ENCODE data around the gene UFD1. TPM values are rescaled to one million over a fixed set of nuclear protein-coding genes. Genes with fewer than 3 reads are reported as not detected.

The UFD1 gene
- total and polyA plus RNA-seq, 9 of the 15 experiments (the other 6 are each of a cell fraction or from before 2014, with no cell fraction given) = 238 to 645 (median 363) TPM

DNA sequence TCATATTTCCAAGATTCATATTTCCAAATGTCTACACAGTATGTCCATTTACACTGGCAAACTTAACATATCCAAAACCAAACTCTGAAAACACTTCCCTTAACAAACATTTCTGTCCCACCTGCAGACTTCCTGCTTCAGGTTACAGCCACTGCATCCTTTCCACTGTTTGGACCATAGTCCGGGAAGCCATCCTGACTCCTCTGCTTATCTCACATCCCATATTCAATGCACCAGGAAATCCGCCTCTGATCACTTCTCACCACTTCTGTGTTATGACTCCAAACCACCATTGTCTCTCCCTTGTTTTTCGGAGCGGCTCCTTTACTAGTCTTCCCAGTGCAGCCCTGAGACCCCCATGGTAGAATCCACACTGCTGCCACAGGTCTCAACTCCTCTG is 77.5 kb downstream of the UFD1 start:
- intact Hi-C loops (cut with micrococcal nuclease) = no loop called here
- in situ Hi-C loops (cut with MboI) = no loop called here
- 0 out of 2 replicates have a peak, but pooled peaks cover 5% of the 10 kb centered on the region for H4K20me1 ChIP-seq (replicated peaks; ENCODE audit: control insufficient read depth, insufficient read depth, low read length)
- H3K4me2 ChIP-seq (ENCODE audit: insufficient read depth, low read length) = no peak overlapping the region
- no peak overlapping the region for H3K4me3 ChIP-seq
- FAIRE-seq (no peak), DNase-seq (ENCODE audit: extremely low read depth in 1 of 4, low spot score in 3 of 4) (no peak), ATAC-seq (no peak)
- peaks cover 6% of the 10 kb centered on the region for H3K9me1 ChIP-seq (ENCODE audit: control insufficient read depth, insufficient read depth, low read length)
- H3K79me2 ChIP-seq (ENCODE audit: control insufficient read depth, insufficient read depth, low read length) = peaks cover 4% of the 10 kb centered on the region; the same call in 2 of the 3 replicates
- ChIA-PET POLR2A (interaction anchor here (0.8 to 15.8 kb wide), 5 partner anchors 8 to 222 kb away, joined by 3 to 245 read pairs (median 3); partner anchors contain the start of genes HIRA and MRPL40), CTCF (ENCODE audit: low intra/inter-chr PET ratio) (no interaction called here)
- BruUV-seq (replicated peaks) = no TSS peak
- H3K9ac ChIP-seq (ENCODE audit: insufficient read depth in 1 of 2, low read depth in 2 of 2, low read length in 2 of 2) = 0 out of 4 replicates have a peak overlapping the region, but pooled peaks of 1 of the 2 experiments have one; percentile 2
- peaks cover 92% of the 10 kb centered on the region for H3K36me3 ChIP-seq (ENCODE audit: control insufficient read depth, insufficient read depth, low read length)
- H3K9me3 ChIP-seq (replicated peaks; ENCODE audit: control insufficient read depth, insufficient read depth, low read depth, low read length) = no peaks in the 10 kb centered on the region
- H3K4me1 ChIP-seq (replicated peaks in 1 of 2; ENCODE audit: control insufficient read depth in 2 of 2, insufficient read depth in 2 of 2, low read length in 2 of 2) = peaks cover 30 to 34% of the 10 kb centered on the region in 2 experiments
- no peak overlapping the region for H3K27ac ChIP-seq (ENCODE audit: extremely low read depth, low read depth, low read length)
- H3K27me3 ChIP-seq (ENCODE audit: control insufficient read depth in 2 of 2, insufficient read depth in 2 of 2, low read length in 2 of 2) = no peaks in the 10 kb centered on the region
- 97% methylated on average over 4 of the region's 4 CpGs for WGBS (ENCODE audit: insufficient coverage, low coverage, missing lambda C conversion rate)
- H2AFZ ChIP-seq (ENCODE audit: low read depth, low read length) = no peak overlapping the region
- TF ChIP-seq, protein P1, sequence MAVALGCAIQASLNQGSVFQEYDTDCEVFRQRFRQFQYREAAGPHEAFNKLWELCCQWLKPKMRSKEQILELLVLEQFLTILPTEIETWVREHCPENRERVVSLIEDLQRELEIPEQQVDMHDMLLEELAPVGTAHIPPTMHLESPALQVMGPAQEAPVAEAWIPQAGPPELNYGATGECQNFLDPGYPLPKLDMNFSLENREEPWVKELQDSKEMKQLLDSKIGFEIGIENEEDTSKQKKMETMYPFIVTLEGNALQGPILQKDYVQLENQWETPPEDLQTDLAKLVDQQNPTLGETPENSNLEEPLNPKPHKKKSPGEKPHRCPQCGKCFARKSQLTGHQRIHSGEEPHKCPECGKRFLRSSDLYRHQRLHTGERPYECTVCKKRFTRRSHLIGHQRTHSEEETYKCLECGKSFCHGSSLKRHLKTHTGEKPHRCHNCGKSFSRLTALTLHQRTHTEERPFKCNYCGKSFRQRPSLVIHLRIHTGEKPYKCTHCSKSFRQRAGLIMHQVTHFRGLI (CRISPR knock-in tag; IDR thresholded peaks at IDR 0.05) = no peak
- TF ChIP-seq RBBP5 (IDR thresholded peaks at IDR 0.05; ENCODE audit: borderline replicate concordance, insufficient read depth, low read length, poor library complexity, severe bottlenecking) (no peak), ZFP36 (IDR thresholded peaks at IDR 0.05; ENCODE audit: low read depth, low read length, partially characterized antibody) (no peak), KDM2B (CRISPR knock-in tag; IDR thresholded peaks at IDR 0.05) (no peak), POLR2B (IDR thresholded peaks at IDR 0.05; ENCODE audit: low read depth, partially characterized antibody) (no peak), ETS2 (tag; IDR thresholded peaks at IDR 0.05; ENCODE audit: borderline replicate concordance, poor library complexity, severe bottlenecking) (no peak), EP300 (IDR thresholded peaks at IDR 0.05; ENCODE audit: low read length) (no peak), HCFC1 (IDR thresholded peaks at IDR 0.05; ENCODE audit: low read depth, low read length) (no peak)
- TF ChIP-seq, protein P2, sequence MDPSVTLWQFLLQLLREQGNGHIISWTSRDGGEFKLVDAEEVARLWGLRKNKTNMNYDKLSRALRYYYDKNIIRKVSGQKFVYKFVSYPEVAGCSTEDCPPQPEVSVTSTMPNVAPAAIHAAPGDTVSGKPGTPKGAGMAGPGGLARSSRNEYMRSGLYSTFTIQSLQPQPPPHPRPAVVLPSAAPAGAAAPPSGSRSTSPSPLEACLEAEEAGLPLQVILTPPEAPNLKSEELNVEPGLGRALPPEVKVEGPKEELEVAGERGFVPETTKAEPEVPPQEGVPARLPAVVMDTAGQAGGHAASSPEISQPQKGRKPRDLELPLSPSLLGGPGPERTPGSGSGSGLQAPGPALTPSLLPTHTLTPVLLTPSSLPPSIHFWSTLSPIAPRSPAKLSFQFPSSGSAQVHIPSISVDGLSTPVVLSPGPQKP (CRISPR knock-in tag; IDR thresholded peaks at IDR 0.05) = no peak
- TF ChIP-seq, protein P3, sequence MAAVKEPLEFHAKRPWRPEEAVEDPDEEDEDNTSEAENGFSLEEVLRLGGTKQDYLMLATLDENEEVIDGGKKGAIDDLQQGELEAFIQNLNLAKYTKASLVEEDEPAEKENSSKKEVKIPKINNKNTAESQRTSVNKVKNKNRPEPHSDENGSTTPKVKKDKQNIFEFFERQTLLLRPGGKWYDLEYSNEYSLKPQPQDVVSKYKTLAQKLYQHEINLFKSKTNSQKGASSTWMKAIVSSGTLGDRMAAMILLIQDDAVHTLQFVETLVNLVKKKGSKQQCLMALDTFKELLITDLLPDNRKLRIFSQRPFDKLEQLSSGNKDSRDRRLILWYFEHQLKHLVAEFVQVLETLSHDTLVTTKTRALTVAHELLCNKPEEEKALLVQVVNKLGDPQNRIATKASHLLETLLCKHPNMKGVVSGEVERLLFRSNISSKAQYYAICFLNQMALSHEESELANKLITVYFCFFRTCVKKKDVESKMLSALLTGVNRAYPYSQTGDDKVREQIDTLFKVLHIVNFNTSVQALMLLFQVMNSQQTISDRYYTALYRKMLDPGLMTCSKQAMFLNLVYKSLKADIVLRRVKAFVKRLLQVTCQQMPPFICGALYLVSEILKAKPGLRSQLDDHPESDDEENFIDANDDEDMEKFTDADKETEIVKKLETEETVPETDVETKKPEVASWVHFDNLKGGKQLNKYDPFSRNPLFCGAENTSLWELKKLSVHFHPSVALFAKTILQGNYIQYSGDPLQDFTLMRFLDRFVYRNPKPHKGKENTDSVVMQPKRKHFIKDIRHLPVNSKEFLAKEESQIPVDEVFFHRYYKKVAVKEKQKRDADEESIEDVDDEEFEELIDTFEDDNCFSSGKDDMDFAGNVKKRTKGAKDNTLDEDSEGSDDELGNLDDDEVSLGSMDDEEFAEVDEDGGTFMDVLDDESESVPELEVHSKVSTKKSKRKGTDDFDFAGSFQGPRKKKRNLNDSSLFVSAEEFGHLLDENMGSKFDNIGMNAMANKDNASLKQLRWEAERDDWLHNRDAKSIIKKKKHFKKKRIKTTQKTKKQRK (IDR thresholded peaks at IDR 0.05; ENCODE audit: borderline replicate concordance, low read depth, low read length) = no peak
- TF ChIP-seq, protein P4, sequence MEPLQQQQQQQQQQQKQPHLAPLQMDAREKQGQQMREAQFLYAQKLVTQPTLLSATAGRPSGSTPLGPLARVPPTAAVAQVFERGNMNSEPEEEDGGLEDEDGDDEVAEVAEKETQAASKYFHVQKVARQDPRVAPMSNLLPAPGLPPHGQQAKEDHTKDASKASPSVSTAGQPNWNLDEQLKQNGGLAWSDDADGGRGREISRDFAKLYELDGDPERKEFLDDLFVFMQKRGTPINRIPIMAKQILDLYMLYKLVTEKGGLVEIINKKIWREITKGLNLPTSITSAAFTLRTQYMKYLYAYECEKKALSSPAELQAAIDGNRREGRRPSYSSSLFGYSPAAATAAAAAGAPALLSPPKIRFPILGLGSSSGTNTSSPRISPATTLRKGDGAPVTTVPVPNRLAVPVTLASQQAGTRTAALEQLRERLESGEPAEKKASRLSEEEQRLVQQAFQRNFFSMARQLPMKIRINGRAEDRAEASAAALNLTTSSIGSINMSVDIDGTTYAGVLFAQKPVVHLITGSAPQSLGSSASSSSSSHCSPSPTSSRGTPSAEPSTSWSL (CRISPR knock-in tag; IDR thresholded peaks at IDR 0.05; ENCODE audit: borderline replicate concordance) = no peak
- TF ChIP-seq, protein P5, sequence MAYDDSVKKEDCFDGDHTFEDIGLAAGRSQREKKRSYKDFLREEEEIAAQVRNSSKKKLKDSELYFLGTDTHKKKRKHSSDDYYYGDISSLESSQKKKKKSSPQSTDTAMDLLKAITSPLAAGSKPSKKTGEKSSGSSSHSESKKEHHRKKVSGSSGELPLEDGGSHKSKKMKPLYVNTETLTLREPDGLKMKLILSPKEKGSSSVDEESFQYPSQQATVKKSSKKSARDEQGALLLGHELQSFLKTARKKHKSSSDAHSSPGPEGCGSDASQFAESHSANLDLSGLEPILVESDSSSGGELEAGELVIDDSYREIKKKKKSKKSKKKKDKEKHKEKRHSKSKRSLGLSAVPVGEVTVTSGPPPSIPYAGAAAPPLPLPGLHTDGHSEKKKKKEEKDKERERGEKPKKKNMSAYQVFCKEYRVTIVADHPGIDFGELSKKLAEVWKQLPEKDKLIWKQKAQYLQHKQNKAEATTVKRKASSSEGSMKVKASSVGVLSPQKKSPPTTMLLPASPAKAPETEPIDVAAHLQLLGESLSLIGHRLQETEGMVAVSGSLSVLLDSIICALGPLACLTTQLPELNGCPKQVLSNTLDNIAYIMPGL (CRISPR knock-in tag; IDR thresholded peaks at IDR 0.05) = no peak
